ENCODE data around the gene KRTAP5-6.

GRCh38 chr11:1650034-1650917 is 46.7 kb upstream of the KRTAP5-6 start:
- TF ChIP-seq, protein P1, sequence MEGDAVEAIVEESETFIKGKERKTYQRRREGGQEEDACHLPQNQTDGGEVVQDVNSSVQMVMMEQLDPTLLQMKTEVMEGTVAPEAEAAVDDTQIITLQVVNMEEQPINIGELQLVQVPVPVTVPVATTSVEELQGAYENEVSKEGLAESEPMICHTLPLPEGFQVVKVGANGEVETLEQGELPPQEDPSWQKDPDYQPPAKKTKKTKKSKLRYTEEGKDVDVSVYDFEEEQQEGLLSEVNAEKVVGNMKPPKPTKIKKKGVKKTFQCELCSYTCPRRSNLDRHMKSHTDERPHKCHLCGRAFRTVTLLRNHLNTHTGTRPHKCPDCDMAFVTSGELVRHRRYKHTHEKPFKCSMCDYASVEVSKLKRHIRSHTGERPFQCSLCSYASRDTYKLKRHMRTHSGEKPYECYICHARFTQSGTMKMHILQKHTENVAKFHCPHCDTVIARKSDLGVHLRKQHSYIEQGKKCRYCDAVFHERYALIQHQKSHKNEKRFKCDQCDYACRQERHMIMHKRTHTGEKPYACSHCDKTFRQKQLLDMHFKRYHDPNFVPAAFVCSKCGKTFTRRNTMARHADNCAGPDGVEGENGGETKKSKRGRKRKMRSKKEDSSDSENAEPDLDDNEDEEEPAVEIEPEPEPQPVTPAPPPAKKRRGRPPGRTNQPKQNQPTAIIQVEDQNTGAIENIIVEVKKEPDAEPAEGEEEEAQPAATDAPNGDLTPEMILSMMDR (IDR thresholded peaks at IDR 0.05): no peak
- TF ChIP-seq POLR2A (IDR thresholded peaks at IDR 0.05): no peak

Measured in stomach (tissue), 4 donors.